Measurements from ENCODE around the gene ANGEL1. TPM values are rescaled to one million over a fixed set of nuclear protein-coding genes. Genes with fewer than 3 reads are reported as not detected.

The ANGEL1 gene
- total RNA-seq, 4 donors from 2014 or later = 21.6 to 27.7 (median 26.1) TPM

- peaks cover 0 to 76% (median 8%) of the 10 kb centered on the region in 3 donors for H3K36me3 ChIP-seq
- peak overlapping the region in 1 of 4 donors; percentile 66 for H3K27ac ChIP-seq
- H3K4me1 ChIP-seq = peaks cover 0 to 49% (median 12%) of the 10 kb centered on the region in 4 donors
- no peaks in the 10 kb centered on the region for H3K9me3 ChIP-seq
- H3K27me3 ChIP-seq = no peaks in the 10 kb centered on the region
- DNase-seq (ENCODE audit: low spot score in 2 of 2) = no peak
- no peak overlapping the region for H3K4me3 ChIP-seq
- TF ChIP-seq EP300 (IDR thresholded peaks at IDR 0.05) (no peak), POLR2A (IDR thresholded peaks at IDR 0.05) (no peak), CTCF (IDR thresholded peaks at IDR 0.05) (no peak)
- WGBS, 2 donors = 64 to 66% methylated on average over 6 of the region's 6 CpGs
Observed at GRCh38 chr14:76784266-76784874, 28.3 kb downstream of the ANGEL1 start.

GRCh38 chr14:76782885-76783566 is 29.7 kb downstream of the ANGEL1 start:
- H3K4me1 ChIP-seq = peaks cover 0 to 49% (median 12%) of the 10 kb centered on the region in 4 donors
- H3K4me3 ChIP-seq = no peak overlapping the region
- peaks cover 0 to 75% (median 0%) of the 10 kb centered on the region in 3 donors for H3K36me3 ChIP-seq
- H3K27ac ChIP-seq = peak overlapping the region in 3 of 4 donors; percentile 9 to 66 (median 65)
- no peak for DNase-seq (ENCODE audit: low spot score in 2 of 2)
- no peaks in the 10 kb centered on the region for H3K27me3 ChIP-seq
- WGBS, 2 donors = 44 to 50% methylated on average over 8 to 9 of the region's 9 CpGs
- TF ChIP-seq CTCF (IDR thresholded peaks at IDR 0.05) = no peak
- no peak for TF ChIP-seq POLR2A (IDR thresholded peaks at IDR 0.05)
- no peak for TF ChIP-seq EP300 (IDR thresholded peaks at IDR 0.05)
- no peaks in the 10 kb centered on the region for H3K9me3 ChIP-seq

GRCh38 chr14:76782115-76782884 is 30.4 kb downstream of the ANGEL1 start:
- no peak for DNase-seq (ENCODE audit: low spot score in 2 of 2)
- TF ChIP-seq EP300 (IDR thresholded peaks at IDR 0.05) (no peak), POLR2A (IDR thresholded peaks at IDR 0.05) (no peak), CTCF (IDR thresholded peaks at IDR 0.05) (no peak)
- no peaks in the 10 kb centered on the region for H3K9me3 ChIP-seq
- peaks cover 0 to 49% (median 12%) of the 10 kb centered on the region in 4 donors for H3K4me1 ChIP-seq
- H3K4me3 ChIP-seq = no peak overlapping the region
- WGBS, 2 donors = 66 to 79% methylated on average over 10 of the region's 10 CpGs
- peaks cover 0 to 75% (median 0%) of the 10 kb centered on the region in 3 donors for H3K36me3 ChIP-seq
- H3K27ac ChIP-seq = peak overlapping the region in 3 of 4 donors; percentile 9 to 66 (median 65)
- H3K27me3 ChIP-seq = no peaks in the 10 kb centered on the region

- Histone ChIP-seq H3K27me3 (no peaks in the 10 kb centered on the region), H3K27ac (peak overlapping the region in 2 of 4 donors; percentile 15 to 39), H3K4me1 (peaks cover 0 to 49% (median 12%) of the 10 kb centered on the region in 4 donors), H3K9me3 (no peaks in the 10 kb centered on the region), H3K36me3 (peaks cover 0 to 74% (median 0%) of the 10 kb centered on the region in 3 donors), H3K4me3 (no peak overlapping the region)
- TF ChIP-seq EP300 (IDR thresholded peaks at IDR 0.05) = no peak
- TF ChIP-seq CTCF (IDR thresholded peaks at IDR 0.05) = no peak
- no peak for TF ChIP-seq POLR2A (IDR thresholded peaks at IDR 0.05)
- 71 to 79% methylated on average over 2 of the region's 2 CpGs for WGBS, 2 donors
- DNase-seq (ENCODE audit: low spot score in 2 of 2) = no peak
Observed at GRCh38 chr14:76781648-76782051, 31.0 kb downstream of the ANGEL1 start.

All from tibial nerve (tissue), 4 donors.